22Rv1 (cell line): ENCODE results near the gene GJD2.

ENCODE experiments used
- H3K27ac ChIP-seq: fragments of 450-650 bp; 2 replicates; pipeline ENCODE4 v1.5.1; 2017
- ZFX ChIP-seq: fragments of 450-650 bp; IDR thresholded peaks from 2 replicates; pipeline ENCODE4 v1.6.1; 2017; ENCODE audit warnings: antibody characterized with exemption, borderline replicate concordance
- TF ChIP-seq, protein P1 (sequence below): fragments of 450-650 bp; IDR thresholded peaks from 2 replicates; pipeline ENCODE4 v1.5.1; 2017; ENCODE audit warnings: mild to moderate bottlenecking

The GJD2 gene

DNA sequence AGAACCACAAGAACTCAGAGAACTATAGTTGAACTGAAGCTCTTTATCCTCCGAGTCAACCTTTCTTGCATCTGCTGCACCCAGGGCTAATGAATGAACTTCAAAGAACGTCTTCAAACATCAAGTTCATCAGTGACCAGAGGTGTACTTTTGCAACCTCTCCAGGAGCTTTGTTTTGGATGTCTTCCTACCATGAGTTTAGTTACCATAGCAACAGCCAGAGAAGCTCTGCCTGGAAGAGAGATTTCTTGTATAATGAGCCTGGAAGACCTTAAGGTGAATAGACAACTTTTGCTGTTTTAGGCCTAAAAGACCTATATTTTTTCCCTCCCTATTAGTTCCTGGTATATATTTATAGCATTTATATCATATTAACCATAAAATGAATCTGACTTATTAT is 31.4 kb upstream of the GJD2 start:
- TF ChIP-seq, protein P1, sequence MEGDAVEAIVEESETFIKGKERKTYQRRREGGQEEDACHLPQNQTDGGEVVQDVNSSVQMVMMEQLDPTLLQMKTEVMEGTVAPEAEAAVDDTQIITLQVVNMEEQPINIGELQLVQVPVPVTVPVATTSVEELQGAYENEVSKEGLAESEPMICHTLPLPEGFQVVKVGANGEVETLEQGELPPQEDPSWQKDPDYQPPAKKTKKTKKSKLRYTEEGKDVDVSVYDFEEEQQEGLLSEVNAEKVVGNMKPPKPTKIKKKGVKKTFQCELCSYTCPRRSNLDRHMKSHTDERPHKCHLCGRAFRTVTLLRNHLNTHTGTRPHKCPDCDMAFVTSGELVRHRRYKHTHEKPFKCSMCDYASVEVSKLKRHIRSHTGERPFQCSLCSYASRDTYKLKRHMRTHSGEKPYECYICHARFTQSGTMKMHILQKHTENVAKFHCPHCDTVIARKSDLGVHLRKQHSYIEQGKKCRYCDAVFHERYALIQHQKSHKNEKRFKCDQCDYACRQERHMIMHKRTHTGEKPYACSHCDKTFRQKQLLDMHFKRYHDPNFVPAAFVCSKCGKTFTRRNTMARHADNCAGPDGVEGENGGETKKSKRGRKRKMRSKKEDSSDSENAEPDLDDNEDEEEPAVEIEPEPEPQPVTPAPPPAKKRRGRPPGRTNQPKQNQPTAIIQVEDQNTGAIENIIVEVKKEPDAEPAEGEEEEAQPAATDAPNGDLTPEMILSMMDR, result no peak
- TF ChIP-seq ZFX, result no peak
- no peak overlapping the region for H3K27ac ChIP-seq

DNA sequence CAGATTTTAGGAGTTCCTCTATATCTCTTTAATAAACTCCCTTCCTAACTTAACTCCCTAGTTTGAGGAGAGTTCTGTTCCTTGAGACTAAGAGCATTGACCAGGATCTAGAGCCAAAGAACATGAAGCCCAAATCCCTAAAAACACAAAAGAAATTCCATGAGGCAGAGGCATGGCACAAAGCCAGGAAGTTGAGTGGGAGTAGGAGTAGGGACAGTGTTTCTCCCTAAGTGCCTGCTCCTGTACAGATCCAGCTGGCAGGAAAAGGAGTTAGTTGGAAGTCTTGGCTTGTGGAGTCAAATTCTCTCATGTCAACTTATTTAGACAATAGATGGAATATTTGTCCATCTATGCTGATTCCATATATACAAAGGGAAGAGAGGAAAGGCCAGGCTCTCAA is 29.2 kb upstream of the GJD2 start:
- no peak overlapping the region for H3K27ac ChIP-seq
- TF ChIP-seq, protein P1, result no peak
- TF ChIP-seq ZFX, result no peak

DNA sequence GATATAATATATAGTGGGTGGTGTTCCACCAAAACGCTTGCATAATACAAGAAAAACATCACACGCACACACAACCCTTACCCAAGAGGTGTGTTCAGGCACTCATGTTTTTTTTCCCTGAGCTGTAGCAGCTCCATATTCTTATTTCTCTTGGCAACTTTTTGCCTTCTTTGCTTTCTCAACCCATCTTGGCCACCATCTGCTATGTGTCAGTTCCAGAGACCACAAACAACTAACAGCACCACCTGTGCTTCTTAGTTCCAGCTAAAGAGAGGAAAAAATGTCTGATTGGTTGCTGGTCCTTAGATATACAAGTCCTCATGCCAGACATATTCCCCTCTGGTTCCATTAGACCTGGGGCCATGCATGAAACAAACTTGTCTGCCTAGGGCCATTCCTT is 28.6 kb upstream of the GJD2 start:
- TF ChIP-seq, protein P1, result no peak
- no peak for TF ChIP-seq ZFX
- no peak overlapping the region for H3K27ac ChIP-seq

DNA sequence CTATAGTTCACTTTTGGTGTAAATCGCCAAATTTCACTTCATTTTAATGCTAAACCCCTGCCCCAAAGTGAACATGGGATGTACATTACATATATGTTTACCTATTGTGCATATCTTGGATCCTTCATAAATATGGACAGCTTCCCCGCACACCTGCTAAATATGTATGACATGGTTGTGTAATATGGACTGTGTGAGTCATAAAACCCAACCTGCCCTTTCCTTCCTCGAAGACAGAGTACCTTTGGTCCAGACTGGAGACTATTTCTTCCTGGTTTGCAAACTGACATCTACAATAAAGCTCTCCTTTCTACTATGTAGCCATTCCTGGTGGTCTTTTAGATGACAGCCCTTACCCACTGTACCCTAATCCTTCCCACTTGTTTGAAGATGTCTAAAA is 28.1 kb upstream of the GJD2 start:
- TF ChIP-seq ZFX, result no peak
- TF ChIP-seq, protein P1, result no peak
- no peak overlapping the region for H3K27ac ChIP-seq

DNA sequence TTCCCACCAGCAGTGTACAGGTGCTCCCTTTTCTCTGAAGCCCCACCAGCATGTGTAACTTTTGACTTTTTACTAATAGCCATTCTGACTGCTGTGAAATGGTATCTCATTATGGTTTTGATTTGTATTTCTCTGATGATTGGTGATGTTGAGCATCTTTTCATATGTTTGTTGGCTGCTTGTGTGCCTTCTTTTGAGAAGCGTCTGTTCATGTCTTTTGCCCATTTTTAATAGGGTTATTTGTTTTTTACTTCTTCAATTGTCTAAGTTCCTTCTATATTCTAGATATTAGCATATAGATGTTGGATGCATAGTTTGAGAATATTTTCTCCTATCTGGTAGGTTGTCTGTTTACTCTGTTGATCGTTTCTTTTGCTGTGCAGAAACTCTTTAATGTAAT is 25.9 kb upstream of the GJD2 start:
- no peak overlapping the region for H3K27ac ChIP-seq
- TF ChIP-seq, protein P1, result no peak
- TF ChIP-seq ZFX, result no peak

DNA sequence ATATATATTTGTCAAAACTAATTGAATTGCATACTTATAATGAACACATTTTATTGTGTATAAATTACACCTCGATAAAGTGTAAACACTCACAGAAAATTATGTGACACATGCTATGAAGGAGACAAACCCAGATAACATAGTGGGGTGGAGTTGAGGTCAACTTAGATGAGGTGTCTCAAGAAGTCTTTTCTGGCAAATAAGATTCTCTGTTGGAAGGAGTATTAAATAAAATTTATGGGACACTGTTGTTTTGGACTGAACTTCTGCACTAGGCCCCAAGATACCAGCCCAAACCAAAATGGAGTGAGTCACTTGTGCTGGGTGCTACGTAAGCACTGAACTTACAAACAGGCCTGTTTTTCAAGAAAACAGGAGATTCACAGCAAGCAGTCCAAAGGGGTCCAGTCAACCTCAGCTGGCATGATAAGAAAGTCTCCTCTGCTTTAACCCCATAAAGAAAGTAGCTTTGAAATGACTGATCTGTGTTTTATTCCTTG is 21.9 kb upstream of the GJD2 start:
- no peak for TF ChIP-seq ZFX
- TF ChIP-seq, protein P1, result no peak
- H3K27ac ChIP-seq, result no peak overlapping the region

DNA sequence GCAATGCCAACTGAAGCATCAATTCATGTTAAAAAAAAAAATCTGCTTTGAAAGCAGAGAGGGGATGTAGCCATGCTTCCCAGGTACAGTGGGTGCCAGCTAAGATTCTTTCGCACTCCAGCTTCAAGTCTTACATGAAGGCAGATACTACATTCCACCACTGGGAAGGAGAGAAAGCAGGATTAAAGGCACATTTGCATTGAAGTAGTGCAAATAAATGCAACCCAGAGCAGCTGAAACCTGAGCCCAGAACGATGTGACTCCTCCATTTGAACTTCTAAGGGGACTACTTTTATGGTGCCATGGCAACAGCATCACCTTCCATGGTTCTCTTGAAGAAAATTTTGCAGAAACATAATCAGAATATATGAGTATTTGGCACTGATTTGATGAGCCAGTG is 19.1 kb upstream of the GJD2 start:
- no peak for TF ChIP-seq ZFX
- TF ChIP-seq, protein P1, result no peak
- no peak overlapping the region for H3K27ac ChIP-seq
